GM12878 (cell line): ENCODE measurements around the gene TSPO. TPM values are rescaled to one million over a fixed set of nuclear protein-coding genes. Genes with fewer than 3 reads are reported as not detected.

Source experiments
- ATAC-seq: fragments of 200-7000 bp; cut with Tn5 transposase; 3 replicates; pipeline ENCODE4 v1.9.1; 2020; ENCODE audit warnings: mild to moderate bottlenecking, moderate library complexity
- BruUV-seq: library from RNA; stranded (reverse); fragments of 400-500 nt; replicated peaks from 2 replicates; lab custom pipeline; 2021; lab: Mats Ljungman, UMichigan
- CTCF ChIA-PET: fragments of 300-600 bp; sonication (Branson Sonifier 250); formaldehyde crosslinking; extraction: SDS; loops from one replicate; lab custom pipeline; 2021; ENCODE audit warnings: inconsistent platforms; lab: Yijun Ruan, JAX
- POLR2A ChIA-PET: fragments of 350-600 bp; formaldehyde crosslinking; extraction: SDS; loops from one replicate; lab custom pipeline; 2021; ENCODE audit warnings: inconsistent platforms; lab: Charles Lee
- RAD21 ChIA-PET: fragments of 300-600 bp; sonication (Branson Sonifier 250); formaldehyde crosslinking; loops from one replicate; lab custom pipeline; 2023; ENCODE audit warnings: antibody characterized with exemption; ENCODE audit not compliant: unreplicated experiment; lab: Charles Lee
- SMC1A ChIA-PET: fragments of 300-600 bp; sonication (Branson Sonifier 250); formaldehyde crosslinking; loops from one replicate; lab custom pipeline; 2023; ENCODE audit not compliant: unreplicated experiment, uncharacterized antibody; lab: Charles Lee
- DNase-seq: peaks from one replicate; pipeline ENCODE4 v3.0.0-alpha.2; 2011; ENCODE audit warnings: low read depth, low spot score
- FAIRE-seq: peaks from 3 replicates; lab custom pipeline; 2011; peaks lifted over from hg19 to GRCh38; lab: Jason Lieb, UNC
- H2AFZ ChIP-seq: 2 replicates; pipeline ENCODE4 v1.6.0; 2011; ENCODE audit warnings: low read depth, low read length, control low read depth; ENCODE audit not compliant: control insufficient read depth
- H3K27ac ChIP-seq: 2 replicates; pipeline ENCODE4 v1.5.1; 2011; ENCODE audit warnings: control low read depth; ENCODE audit not compliant: control insufficient read depth, insufficient read depth
- H3K27me3 ChIP-seq, 2 experiments: replicated peaks in 1 of 2; 2 replicates each; pipeline versions ENCODE4 v1.6.0 to v1.6.1; 2011; ENCODE audit warnings: low read length in 1 of 2; ENCODE audit not compliant: control insufficient read depth in 2 of 2, insufficient read depth in 2 of 2
- H3K36me3 ChIP-seq, 2 experiments: 2 replicates each; pipeline ENCODE4 v1.5.1; 2011; ENCODE audit warnings: low read length in 1 of 2; ENCODE audit not compliant: control insufficient read depth in 2 of 2, insufficient read depth in 2 of 2
- H3K4me1 ChIP-seq: 2 replicates; pipeline ENCODE4 v1.6.1; 2011; ENCODE audit warnings: mild to moderate bottlenecking, low read length, moderate library complexity, mixed read lengths; ENCODE audit not compliant: control insufficient read depth, insufficient read depth
- H3K4me2 ChIP-seq: 2 replicates; pipeline ENCODE4 v1.6.0; 2011; ENCODE audit warnings: control low read depth; ENCODE audit not compliant: control insufficient read depth, insufficient read depth
- H3K4me3 ChIP-seq: fragments of 200-600 bp; sonication (generic); 2 replicates; pipeline ENCODE4 v1.5.1; 2016
- H3K79me2 ChIP-seq: 2 replicates; pipeline ENCODE4 v1.6.0; 2011; ENCODE audit warnings: low read length; ENCODE audit not compliant: control insufficient read depth, insufficient read depth
- H3K9ac ChIP-seq: 2 replicates; pipeline ENCODE4 v1.8.0; 2011; ENCODE audit warnings: low read length, control low read depth, mixed read lengths; ENCODE audit not compliant: control insufficient read depth, insufficient read depth
- H3K9me3 ChIP-seq: replicated peaks from 3 replicates; pipeline ENCODE4 v1.5.1; 2011; ENCODE audit warnings: mild to moderate bottlenecking, low read length; ENCODE audit not compliant: control insufficient read depth, insufficient read depth
- H4K20me1 ChIP-seq: 2 replicates; pipeline ENCODE4 v1.6.0; 2011; ENCODE audit not compliant: control insufficient read depth, insufficient read depth
- ASH2L ChIP-seq: fragments of 300-600, 200-600 bp; sonication (generic); IDR thresholded peaks from 2 replicates; pipeline ENCODE4 v1.6.1; 2017; ENCODE audit warnings: low read depth, mild to moderate bottlenecking, borderline replicate concordance
- BHLHE40 ChIP-seq, 2 experiments: fragments of 450-650 bp in 1 of 2; IDR thresholded peaks; 2 replicates each; pipeline ENCODE4 v1.6.1; 2011 to 2017; ENCODE audit warnings: low read depth in 2 of 2, borderline replicate concordance in 1 of 2, improper control_type of control experiment in 1 of 2, low read length in 1 of 2, mild to moderate bottlenecking in 1 of 2
- POLR2A ChIP-seq: IDR thresholded peaks from 2 replicates; pipeline ENCODE4 v1.6.1; 2011; ENCODE audit warnings: low read depth, mild to moderate bottlenecking, low read length
- RAD21 ChIP-seq: IDR thresholded peaks from 2 replicates; pipeline ENCODE4 v1.6.1; 2011; ENCODE audit warnings: mild to moderate bottlenecking, low read depth, low read length, moderate library complexity; ENCODE audit not compliant: insufficient read depth
- SRF ChIP-seq, 2 experiments: IDR thresholded peaks; 2 replicates each; pipeline ENCODE4 v1.6.1; 2011; ENCODE audit warnings: low read depth in 2 of 2, low read length in 2 of 2, mild to moderate bottlenecking in 1 of 2, moderate library complexity in 1 of 2
- ZBTB40 ChIP-seq: fragments of 450-650 bp; IDR thresholded peaks from 2 replicates; pipeline ENCODE4 v1.6.1; 2016; ENCODE audit warnings: mild to moderate bottlenecking, moderate library complexity, borderline replicate concordance
- ZSCAN29 ChIP-seq: fragments of 450-650 bp; IDR thresholded peaks from 2 replicates; pipeline ENCODE4 v1.6.1; 2017; ENCODE audit warnings: mild to moderate bottlenecking, moderate library complexity
- WGBS: methylation state at CpG from one replicate; pipeline ENCODE4 v1.1.6; 2016; ENCODE audit warnings: low lambda C conversion rate; ENCODE audit not compliant: insufficient replicate concordance, insufficient coverage; ENCODE audit errors: missing lambda C conversion rate; 5-methylcytosine and 5-hydroxymethylcytosine counted together
- in situ Hi-C: fragments of 300-500 bp; cut with MboI; formaldehyde crosslinking; loops from 9 replicates; pipeline ENCODE4 v1.14.3; 2018; ENCODE audit warnings: mixed read lengths
- intact Hi-C: fragments of 100-400 bp; cut with micrococcal nuclease; formaldehyde crosslinking; loops from one replicate; pipeline ENCODE4 v1.14.2; 2022; ENCODE audit not compliant: unreplicated experiment
- polyA plus RNA-seq, 11 experiments: library from polyadenylated mRNA; depleted of rRNA in 4 of 11; unstranded in 6 of 11; stranded (reverse) in 5 of 11; fragments of >200 nt; fragmentation: Nextera tagmentation in 4 of 11; fragmentation: Illumina TruSeq in 1 of 11; extraction: Ambion mirVana in 4 of 11; extraction: Trizol in 1 of 11; gene quantifications; 1 replicate in 1 of 11; 2 replicates in 10 of 11; pipeline versions ENCODE4 v1.2.1 to v1.2.3, GENCODE V29; 2011 to 2016; ENCODE audit warnings: inconsistent platforms in 2 of 11, missing spikeins in 2 of 11, low read depth in 1 of 11
- total RNA-seq, 4 experiments: library from RNA; depleted of rRNA in 3 of 4; stranded (reverse); fragments of >200 nt in 3 of 4; fragmentation: Illumina TruSeq in 1 of 4; extraction: Trizol in 1 of 4; gene quantifications; 2 replicates each; pipeline versions ENCODE4 v1.2.1 to v1.2.3, GENCODE V29; 2013 to 2021
- TF ChIP-seq, protein P1 (sequence below): fragments of 450-650 bp; IDR thresholded peaks from 2 replicates; pipeline ENCODE4 v1.6.1; 2017; ENCODE audit warnings: mild to moderate bottlenecking, moderate library complexity
- TF ChIP-seq, protein P2 (sequence below), 3 experiments: IDR thresholded peaks in 2 of 3; conservative IDR thresholded peaks in 1 of 3; 2 replicates each; pipeline ENCODE4 v1.5.1; 2011; ENCODE audit warnings: low read depth in 3 of 3, low read length in 3 of 3, mild to moderate bottlenecking in 3 of 3, control low read depth in 2 of 3, moderate library complexity in 2 of 3, inconsistent platforms in 1 of 3, mixed read lengths in 1 of 3; ENCODE audit not compliant: control insufficient read depth in 2 of 3, insufficient read depth in 1 of 3; ENCODE audit errors: extremely low read depth in 1 of 3

The TSPO gene
- total and polyA plus RNA-seq, 10 of the 15 experiments (the other 5 are each of a cell fraction or from before 2014, with no cell fraction given), result 1.4 to 50.5 (median 18.8) TPM

GRCh38 chr22:43109921-43110443, 41.4 kb upstream of the TSPO start (continued):
- TF ChIP-seq, protein P1, sequence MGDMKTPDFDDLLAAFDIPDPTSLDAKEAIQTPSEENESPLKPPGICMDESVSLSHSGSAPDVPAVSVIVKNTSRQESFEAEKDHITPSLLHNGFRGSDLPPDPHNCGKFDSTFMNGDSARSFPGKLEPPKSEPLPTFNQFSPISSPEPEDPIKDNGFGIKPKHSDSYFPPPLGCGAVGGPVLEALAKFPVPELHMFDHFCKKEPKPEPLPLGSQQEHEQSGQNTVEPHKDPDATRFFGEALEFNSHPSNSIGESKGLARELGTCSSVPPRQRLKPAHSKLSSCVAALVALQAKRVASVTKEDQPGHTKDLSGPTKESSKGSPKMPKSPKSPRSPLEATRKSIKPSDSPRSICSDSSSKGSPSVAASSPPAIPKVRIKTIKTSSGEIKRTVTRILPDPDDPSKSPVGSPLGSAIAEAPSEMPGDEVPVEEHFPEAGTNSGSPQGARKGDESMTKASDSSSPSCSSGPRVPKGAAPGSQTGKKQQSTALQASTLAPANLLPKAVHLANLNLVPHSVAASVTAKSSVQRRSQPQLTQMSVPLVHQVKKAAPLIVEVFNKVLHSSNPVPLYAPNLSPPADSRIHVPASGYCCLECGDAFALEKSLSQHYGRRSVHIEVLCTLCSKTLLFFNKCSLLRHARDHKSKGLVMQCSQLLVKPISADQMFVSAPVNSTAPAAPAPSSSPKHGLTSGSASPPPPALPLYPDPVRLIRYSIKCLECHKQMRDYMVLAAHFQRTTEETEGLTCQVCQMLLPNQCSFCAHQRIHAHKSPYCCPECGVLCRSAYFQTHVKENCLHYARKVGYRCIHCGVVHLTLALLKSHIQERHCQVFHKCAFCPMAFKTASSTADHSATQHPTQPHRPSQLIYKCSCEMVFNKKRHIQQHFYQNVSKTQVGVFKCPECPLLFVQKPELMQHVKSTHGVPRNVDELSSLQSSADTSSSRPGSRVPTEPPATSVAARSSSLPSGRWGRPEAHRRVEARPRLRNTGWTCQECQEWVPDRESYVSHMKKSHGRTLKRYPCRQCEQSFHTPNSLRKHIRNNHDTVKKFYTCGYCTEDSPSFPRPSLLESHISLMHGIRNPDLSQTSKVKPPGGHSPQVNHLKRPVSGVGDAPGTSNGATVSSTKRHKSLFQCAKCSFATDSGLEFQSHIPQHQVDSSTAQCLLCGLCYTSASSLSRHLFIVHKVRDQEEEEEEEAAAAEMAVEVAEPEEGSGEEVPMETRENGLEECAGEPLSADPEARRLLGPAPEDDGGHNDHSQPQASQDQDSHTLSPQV, result no peak
- TF ChIP-seq SRF (IDR thresholded peaks at IDR 0.05; ENCODE audit: low read depth in 2 of 2, low read length in 2 of 2) (no peak), ZSCAN29 (no peak)

- ChIA-PET SMC1A (interaction anchor here (0.7 kb wide), 1 partner anchor 405 kb away, joined by 3 read pairs; no protein-coding TSS in a partner anchor), POLR2A (no interaction called here)
- peak within 1 kb of the TSS; percentile 72 for H3K4me3 ChIP-seq
- H3K27ac ChIP-seq, result no peak within 1 kb of the TSS
- H3K9me3 ChIP-seq, result no peaks in the 10 kb centered on the region
- H3K79me2 ChIP-seq, result no peaks in the 10 kb centered on the region
- BruUV-seq, result no TSS peak
- TF ChIP-seq ZBTB40 (no peak), POLR2A (peak; percentile 77), ASH2L (no peak), BHLHE40 (IDR thresholded peaks at IDR 0.05; ENCODE audit: borderline replicate concordance in 1 of 2, low read depth in 2 of 2, low read length in 1 of 2) (0 out of 4 replicates have a peak, but pooled peaks of 1 of the 2 experiments have one; percentile 65), RAD21 (peak; percentile 19; the same call in 1 of the 2 replicates)
- TF ChIP-seq, protein P2, sequence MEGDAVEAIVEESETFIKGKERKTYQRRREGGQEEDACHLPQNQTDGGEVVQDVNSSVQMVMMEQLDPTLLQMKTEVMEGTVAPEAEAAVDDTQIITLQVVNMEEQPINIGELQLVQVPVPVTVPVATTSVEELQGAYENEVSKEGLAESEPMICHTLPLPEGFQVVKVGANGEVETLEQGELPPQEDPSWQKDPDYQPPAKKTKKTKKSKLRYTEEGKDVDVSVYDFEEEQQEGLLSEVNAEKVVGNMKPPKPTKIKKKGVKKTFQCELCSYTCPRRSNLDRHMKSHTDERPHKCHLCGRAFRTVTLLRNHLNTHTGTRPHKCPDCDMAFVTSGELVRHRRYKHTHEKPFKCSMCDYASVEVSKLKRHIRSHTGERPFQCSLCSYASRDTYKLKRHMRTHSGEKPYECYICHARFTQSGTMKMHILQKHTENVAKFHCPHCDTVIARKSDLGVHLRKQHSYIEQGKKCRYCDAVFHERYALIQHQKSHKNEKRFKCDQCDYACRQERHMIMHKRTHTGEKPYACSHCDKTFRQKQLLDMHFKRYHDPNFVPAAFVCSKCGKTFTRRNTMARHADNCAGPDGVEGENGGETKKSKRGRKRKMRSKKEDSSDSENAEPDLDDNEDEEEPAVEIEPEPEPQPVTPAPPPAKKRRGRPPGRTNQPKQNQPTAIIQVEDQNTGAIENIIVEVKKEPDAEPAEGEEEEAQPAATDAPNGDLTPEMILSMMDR (IDR thresholded peaks at IDR 0.05 in 2 of 3, conservative IDR thresholded peaks at IDR 0.05 in 1 of 3; ENCODE audit: control insufficient read depth in 2 of 3, extremely low read depth in 1 of 3, insufficient read depth in 1 of 3, low read depth in 3 of 3, low read length in 3 of 3), result peak; percentile 24 to 37 (median 35); a peak in 5 of 6 replicates
- TF ChIP-seq, all 136 proteins: peak for 4
- Histone ChIP-seq H3K4me2 (peak within 1 kb of the TSS; percentile 98), H4K20me1 (no peaks in the 10 kb centered on the region), H2AFZ (peak within 1 kb of the TSS; percentile 80), H3K36me3 (no peaks in the 10 kb centered on the region), H3K9ac (peak within 1 kb of the TSS; percentile 56; the same call in 1 of the 2 replicates), H3K27me3 (peaks cover 0 to 6% of the 10 kb centered on the region in 2 experiments; a peak in 3 of 4 replicates), H3K4me1 (peaks cover 11% of the 10 kb centered on the region)
- ATAC-seq (peak; percentile 76), FAIRE-seq (no peak), DNase-seq (no peak)
- CTCF ChIA-PET, result interaction anchor here (0.9 to 1.3 kb wide), 2 partner anchors 26 to 28 kb away, joined by 3 to 5 read pairs; no protein-coding TSS in a partner anchor
- in situ Hi-C loops, result no loop called here
- RAD21 ChIA-PET, result no interaction called here
- intact Hi-C loops, result no loop called here
- WGBS, result 1% methylated on average over 42 of the region's 49 CpGs
Measured at GRCh38 chr22:43110444-43110926, 40.9 kb upstream of the TSPO start, which contains the start of gene BIK. BIK (plus strand) TSS chr22:43110750; CDS start chr22:43124023, 13,273 bp downstream.
